DND-41 (cell line): ENCODE measurements around the gene PILRB.

Experiments
- CTCF ChIP-seq: IDR thresholded peaks from 2 replicates; pipeline ENCODE4 v1.5.1; 2012; ENCODE audit warnings: borderline replicate concordance, low read length, moderate library complexity, mild to moderate bottlenecking; ENCODE audit not compliant: poor library complexity, severe bottlenecking; ENCODE audit errors: extremely low read depth
- EZH2 ChIP-seq: IDR thresholded peaks from 3 replicates; pipeline ENCODE4 v1.6.1; 2012; ENCODE audit warnings: borderline replicate concordance, low read depth, mild to moderate bottlenecking, moderate library complexity, low read length, inconsistent platforms; ENCODE audit not compliant: severe bottlenecking

GRCh38 chr7:100349757-100350156 is 8.2 kb upstream of the PILRB start:
- TF ChIP-seq CTCF (no peak), EZH2 (no peak)
